K562 (cell line): ENCODE data around the gene MYO3B.

Experiments
- GTF2F1 ChIP-seq: IDR thresholded peaks from 2 replicates; pipeline ENCODE4 v1.6.1; 2011; ENCODE audit warnings: low read depth, low read length, improper control_type of control experiment
- POLR2AphosphoS5 ChIP-seq: IDR thresholded peaks from 2 replicates; pipeline ENCODE4 v1.6.1; 2011; ENCODE audit warnings: mild to moderate bottlenecking, low read depth, low read length, moderate library complexity; ENCODE audit not compliant: control insufficient read depth, insufficient read depth
- SMAD1 ChIP-seq: fragments of 150-350 bp; IDR thresholded peaks from 2 replicates; pipeline ENCODE4 v1.6.1; 2014; ENCODE audit warnings: low read length, low read depth; ENCODE audit not compliant: partially characterized antibody
- ZKSCAN8 ChIP-seq: fragments of 200-800 bp; sonication (Bioruptor generic); IDR thresholded peaks from 2 replicates; pipeline ENCODE4 v1.6.1; 2016; ENCODE audit warnings: missing genetic modification characterization, missing compliant biosample characterization
- TF ChIP-seq, protein P1 (sequence below): sonication (generic); formaldehyde crosslinking; IDR thresholded peaks from 2 replicates; pipeline ENCODE4 v1.5.0; 2020; ENCODE audit warnings: missing genetic modification reagents

- no peak for TF ChIP-seq GTF2F1
- TF ChIP-seq ZKSCAN8 (CRISPR knock-in tag) = no peak
- TF ChIP-seq, protein P1, sequence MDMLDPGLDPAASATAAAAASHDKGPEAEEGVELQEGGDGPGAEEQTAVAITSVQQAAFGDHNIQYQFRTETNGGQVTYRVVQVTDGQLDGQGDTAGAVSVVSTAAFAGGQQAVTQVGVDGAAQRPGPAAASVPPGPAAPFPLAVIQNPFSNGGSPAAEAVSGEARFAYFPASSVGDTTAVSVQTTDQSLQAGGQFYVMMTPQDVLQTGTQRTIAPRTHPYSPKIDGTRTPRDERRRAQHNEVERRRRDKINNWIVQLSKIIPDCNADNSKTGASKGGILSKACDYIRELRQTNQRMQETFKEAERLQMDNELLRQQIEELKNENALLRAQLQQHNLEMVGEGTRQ (CRISPR knock-in tag) = no peak
- no peak for TF ChIP-seq POLR2AphosphoS5
- TF ChIP-seq SMAD1 = no peak
These were observed 347.6 kb downstream of the MYO3B start for GRCh38 chr2:170525566-170525900.
